Measurements from ENCODE around the gene ASB5. TPM values are rescaled to one million over a fixed set of nuclear protein-coding genes. Genes with fewer than 3 reads are reported as not detected.
A peak's percentile ranks its signal among the peaks of the same experiment; 100 is the strongest.

ASB5 gene
- total RNA-seq, 1 donor from 2014 or later = not detected

GRCh38 chr4:176277162-176277904, 8.3 kb upstream of the ASB5 start:
- FAIRE-seq = no peak
- peak; percentile 66 for TF ChIP-seq CTCF (IDR thresholded peaks at IDR 0.05; ENCODE audit: insufficient read depth, low read length, severe bottlenecking)
- H3K4me3 ChIP-seq (ENCODE audit: low read depth, low read length) = no peak overlapping the region
- H3K36me3 ChIP-seq (ENCODE audit: control insufficient read depth, insufficient read depth, low read length) = no peaks in the 10 kb centered on the region
- no peaks in the 10 kb centered on the region for H3K27me3 ChIP-seq (ENCODE audit: control insufficient read depth, insufficient read depth, low read length)
- DNase-seq (ENCODE audit: low read depth) = peak; percentile 47

- no peak for FAIRE-seq
- TF ChIP-seq CTCF (IDR thresholded peaks at IDR 0.05; ENCODE audit: insufficient read depth, low read length, severe bottlenecking) = no peak
- no peak overlapping the region for H3K4me3 ChIP-seq (ENCODE audit: low read depth, low read length)
- no peak for DNase-seq (ENCODE audit: low read depth)
- no peaks in the 10 kb centered on the region for H3K27me3 ChIP-seq (ENCODE audit: control insufficient read depth, insufficient read depth, low read length)
- H3K36me3 ChIP-seq (ENCODE audit: control insufficient read depth, insufficient read depth, low read length) = no peaks in the 10 kb centered on the region
Observed at GRCh38 chr4:176276710-176277109, 7.7 kb upstream of the ASB5 start.

- no peaks in the 10 kb centered on the region for H3K36me3 ChIP-seq (ENCODE audit: control insufficient read depth, insufficient read depth, low read length)
- DNase-seq (ENCODE audit: low read depth) (peak; percentile 67), FAIRE-seq (peak; percentile 32)
- TF ChIP-seq CTCF (IDR thresholded peaks at IDR 0.05; ENCODE audit: insufficient read depth, low read length, severe bottlenecking) = no peak
- H3K27me3 ChIP-seq (ENCODE audit: control insufficient read depth, insufficient read depth, low read length) = no peaks in the 10 kb centered on the region
- H3K4me3 ChIP-seq (ENCODE audit: low read depth, low read length) = no peak overlapping the region
Observed at GRCh38 chr4:176274441-176274840, 5.4 kb upstream of the ASB5 start.

GRCh38 chr4:176273736-176274135, 4.7 kb upstream of the ASB5 start:
- Histone ChIP-seq H3K27me3 (ENCODE audit: control insufficient read depth, insufficient read depth, low read length) (no peaks in the 10 kb centered on the region), H3K36me3 (ENCODE audit: control insufficient read depth, insufficient read depth, low read length) (no peaks in the 10 kb centered on the region), H3K4me3 (ENCODE audit: low read depth, low read length) (no peak overlapping the region)
- DNase-seq (ENCODE audit: low read depth) = no peak
- no peak for TF ChIP-seq CTCF (IDR thresholded peaks at IDR 0.05; ENCODE audit: insufficient read depth, low read length, severe bottlenecking)
- FAIRE-seq = no peak

GRCh38 chr4:176272799-176273198, 3.8 kb upstream of the ASB5 start:
- DNase-seq (ENCODE audit: low read depth) = no peak
- H3K4me3 ChIP-seq (ENCODE audit: low read depth, low read length) = no peak overlapping the region
- no peaks in the 10 kb centered on the region for H3K36me3 ChIP-seq (ENCODE audit: control insufficient read depth, insufficient read depth, low read length)
- H3K27me3 ChIP-seq (ENCODE audit: control insufficient read depth, insufficient read depth, low read length) = no peaks in the 10 kb centered on the region
- no peak for FAIRE-seq
- no peak for TF ChIP-seq CTCF (IDR thresholded peaks at IDR 0.05; ENCODE audit: insufficient read depth, low read length, severe bottlenecking)

GRCh38 chr4:176271749-176272148, 2.7 kb upstream of the ASB5 start:
- DNase-seq (ENCODE audit: low read depth) (peak; percentile 84), FAIRE-seq (no peak)
- no peak for TF ChIP-seq CTCF (IDR thresholded peaks at IDR 0.05; ENCODE audit: insufficient read depth, low read length, severe bottlenecking)
- no peaks in the 10 kb centered on the region for H3K27me3 ChIP-seq (ENCODE audit: control insufficient read depth, insufficient read depth, low read length)
- H3K4me3 ChIP-seq (ENCODE audit: low read depth, low read length) = no peak overlapping the region
- H3K36me3 ChIP-seq (ENCODE audit: control insufficient read depth, insufficient read depth, low read length) = no peaks in the 10 kb centered on the region
